Neural progenitor cell (in vitro differentiated cells): ENCODE measurements around the gene WNT2. TPM values are rescaled to one million over a fixed set of nuclear protein-coding genes. Genes with fewer than 3 reads are reported as not detected.

ENCODE experiments used
- DNase-seq: peaks from one replicate; pipeline ENCODE4 v3.0.0-alpha.2; 2016; ENCODE audit warnings: low spot score
- H2AFZ ChIP-seq: fragments of 200-600 bp; sonication (generic); replicated peaks from 2 replicates; pipeline ENCODE4 v1.6.1; 2016; ENCODE audit warnings: antibody characterized with exemption
- H3F3A ChIP-seq: fragments of 200-600 bp; sonication (generic); 2 replicates; pipeline ENCODE4 v1.6.1; 2016; ENCODE audit warnings: antibody characterized with exemption, low read depth
- H3K27ac ChIP-seq: fragments of 200-600 bp; sonication (generic); 2 replicates; pipeline ENCODE4 v1.5.1; 2016; ENCODE audit warnings: mild to moderate bottlenecking
- H3K27me3 ChIP-seq: fragments of 200-600 bp; sonication (generic); 2 replicates; pipeline ENCODE4 v1.6.1; 2016; ENCODE audit warnings: mild to moderate bottlenecking, moderate library complexity
- H3K36me3 ChIP-seq: fragments of 200-600 bp; sonication (generic); 2 replicates; pipeline ENCODE4 v1.5.1; 2016
- H3K4me1 ChIP-seq: fragments of 200-600 bp; sonication (generic); 2 replicates; pipeline ENCODE4 v1.6.1; 2016; ENCODE audit warnings: mixed run types
- H3K4me2 ChIP-seq: fragments of 200-600 bp; sonication (generic); 2 replicates; pipeline ENCODE4 v1.6.1; 2016
- H3K4me3 ChIP-seq: fragments of 200-600 bp; sonication (generic); 2 replicates; pipeline ENCODE4 v1.5.1; 2016
- H3K79me2 ChIP-seq: fragments of 200-600 bp; sonication (generic); 2 replicates; pipeline ENCODE4 v1.6.1; 2016; ENCODE audit warnings: low read depth
- H3K9ac ChIP-seq: fragments of 200-600 bp; sonication (generic); 2 replicates; pipeline ENCODE4 v1.6.1; 2016
- H3K9me3 ChIP-seq: fragments of 200-600 bp; sonication (generic); 2 replicates; pipeline ENCODE4 v1.5.1; 2016; ENCODE audit warnings: low read depth
- H4K20me1 ChIP-seq: fragments of 200-600 bp; sonication (generic); 2 replicates; pipeline ENCODE4 v1.6.1; 2016; ENCODE audit warnings: low read depth
- H3K27ac Mint-ChIP-seq: 3 replicates; pipeline ENCODE4 v1.8.0; 2021; ENCODE audit warnings: mixed read lengths
- H3K27me3 Mint-ChIP-seq: 2 replicates; pipeline ENCODE4 v1.8.0; 2022; ENCODE audit warnings: low read depth, mild to moderate bottlenecking, inconsistent platforms, moderate library complexity, mixed read lengths; ENCODE audit not compliant: insufficient read depth
- H3K36me3 Mint-ChIP-seq: 3 replicates; pipeline ENCODE4 v1.8.0; 2021; ENCODE audit warnings: mixed read lengths
- H3K4me1 Mint-ChIP-seq: 3 replicates; pipeline ENCODE4 v1.8.0; 2021; ENCODE audit warnings: mixed read lengths
- H3K4me3 Mint-ChIP-seq: 3 replicates; pipeline ENCODE4 v1.8.0; 2021; ENCODE audit warnings: mild to moderate bottlenecking, moderate library complexity, mixed read lengths
- H3K9me3 Mint-ChIP-seq: 3 replicates; pipeline ENCODE4 v1.8.0; 2020; ENCODE audit warnings: mixed read lengths
- EZH2 ChIP-seq: fragments of 200-600 bp; sonication (generic); IDR thresholded peaks from 2 replicates; pipeline ENCODE4 v1.6.1; 2017; ENCODE audit warnings: antibody characterized with exemption, mild to moderate bottlenecking, moderate library complexity
- EZH2phosphoT487 ChIP-seq: fragments of 200-600 bp; sonication (generic); IDR thresholded peaks from 2 replicates; pipeline ENCODE4 v1.6.1; 2017; ENCODE audit warnings: antibody characterized with exemption
- total RNA-seq: library from RNA; depleted of rRNA; stranded (reverse); fragments of >200 nt; gene quantifications from 2 replicates; pipeline ENCODE4 v1.2.3, GENCODE V29; 2015; ENCODE audit warnings: low replicate concordance
- TF ChIP-seq, protein P1 (sequence below): fragments of 200-600 bp; sonication (generic); IDR thresholded peaks from 2 replicates; pipeline ENCODE4 v1.5.1; 2017; ENCODE audit warnings: antibody characterized with exemption, mild to moderate bottlenecking

Gene WNT2
- total RNA-seq, 1 donor from 2014 or later, result not detected

DNA sequence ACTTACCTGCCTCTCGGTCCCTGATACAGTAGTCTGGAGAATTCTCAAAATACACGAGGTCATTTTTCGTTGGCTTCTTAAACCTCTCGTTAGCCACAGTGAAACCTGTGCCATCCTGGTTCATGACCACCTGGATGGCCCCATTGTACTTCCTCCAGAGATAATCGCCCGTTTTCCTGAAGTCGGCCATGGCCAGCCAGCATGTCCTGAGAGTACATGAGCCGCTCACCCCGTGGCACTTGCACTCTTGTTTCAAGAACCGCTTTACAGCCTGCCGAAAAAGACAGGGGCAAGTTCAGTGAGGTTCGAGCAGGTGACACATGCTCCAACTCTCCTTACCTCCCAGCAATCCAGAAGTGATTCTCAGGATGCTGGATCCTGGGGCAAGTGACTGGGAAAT is 25.3 kb downstream of the WNT2 start:
- no peaks in the 10 kb centered on the region for H3F3A ChIP-seq
- Mint-ChIP-seq H3K4me1 (no peaks in the 10 kb centered on the region), H3K27me3 (peaks cover 2% of the 10 kb centered on the region), H3K27ac (no peak overlapping the region), H3K9me3 (no peaks in the 10 kb centered on the region), H3K4me3 (no peak overlapping the region), H3K36me3 (no peaks in the 10 kb centered on the region)
- no peaks in the 10 kb centered on the region for H3K79me2 ChIP-seq
- H2AFZ ChIP-seq, result no peak overlapping the region
- H3K27me3 ChIP-seq, result no peaks in the 10 kb centered on the region
- no peak overlapping the region for H3K4me2 ChIP-seq
- TF ChIP-seq EZH2phosphoT487 (no peak), EZH2 (no peak)
- TF ChIP-seq, protein P1, sequence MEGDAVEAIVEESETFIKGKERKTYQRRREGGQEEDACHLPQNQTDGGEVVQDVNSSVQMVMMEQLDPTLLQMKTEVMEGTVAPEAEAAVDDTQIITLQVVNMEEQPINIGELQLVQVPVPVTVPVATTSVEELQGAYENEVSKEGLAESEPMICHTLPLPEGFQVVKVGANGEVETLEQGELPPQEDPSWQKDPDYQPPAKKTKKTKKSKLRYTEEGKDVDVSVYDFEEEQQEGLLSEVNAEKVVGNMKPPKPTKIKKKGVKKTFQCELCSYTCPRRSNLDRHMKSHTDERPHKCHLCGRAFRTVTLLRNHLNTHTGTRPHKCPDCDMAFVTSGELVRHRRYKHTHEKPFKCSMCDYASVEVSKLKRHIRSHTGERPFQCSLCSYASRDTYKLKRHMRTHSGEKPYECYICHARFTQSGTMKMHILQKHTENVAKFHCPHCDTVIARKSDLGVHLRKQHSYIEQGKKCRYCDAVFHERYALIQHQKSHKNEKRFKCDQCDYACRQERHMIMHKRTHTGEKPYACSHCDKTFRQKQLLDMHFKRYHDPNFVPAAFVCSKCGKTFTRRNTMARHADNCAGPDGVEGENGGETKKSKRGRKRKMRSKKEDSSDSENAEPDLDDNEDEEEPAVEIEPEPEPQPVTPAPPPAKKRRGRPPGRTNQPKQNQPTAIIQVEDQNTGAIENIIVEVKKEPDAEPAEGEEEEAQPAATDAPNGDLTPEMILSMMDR, result no peak
- H3K9ac ChIP-seq, result no peak overlapping the region
- DNase-seq, result no peak
- no peaks in the 10 kb centered on the region for H3K36me3 ChIP-seq
- H3K9me3 ChIP-seq, result no peaks in the 10 kb centered on the region
- H3K27ac ChIP-seq, result no peak overlapping the region
- H3K4me3 ChIP-seq, result no peak overlapping the region
- no peaks in the 10 kb centered on the region for H4K20me1 ChIP-seq
- H3K4me1 ChIP-seq, result no peaks in the 10 kb centered on the region

DNA sequence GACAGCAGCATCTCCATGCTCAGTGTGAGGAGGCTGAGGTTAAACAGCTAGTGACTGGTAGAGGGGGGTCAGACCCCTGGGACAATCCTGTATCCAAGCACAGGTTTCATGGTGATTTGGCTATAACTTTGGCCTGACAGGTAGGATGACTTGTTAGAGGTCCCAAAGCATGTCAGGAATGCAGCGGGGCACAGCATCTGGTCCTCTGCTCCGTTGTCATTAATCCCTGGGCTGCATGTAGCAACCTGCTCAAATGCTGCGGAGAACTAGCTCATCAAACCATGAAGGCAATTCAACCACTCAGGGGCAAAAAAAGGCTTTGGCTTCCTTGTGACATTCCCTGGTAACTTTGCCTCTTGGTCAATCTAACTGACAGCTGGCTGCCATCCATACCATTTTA is 26.8 kb downstream of the WNT2 start:
- no peaks in the 10 kb centered on the region for H3K79me2 ChIP-seq
- no peak overlapping the region for H3K4me3 ChIP-seq
- H3K9ac ChIP-seq, result no peak overlapping the region
- H3K4me2 ChIP-seq, result no peak overlapping the region
- H3K27me3 Mint-ChIP-seq, result peaks cover 4% of the 10 kb centered on the region
- no peaks in the 10 kb centered on the region for H3K36me3 Mint-ChIP-seq
- no peaks in the 10 kb centered on the region for H4K20me1 ChIP-seq
- no peaks in the 10 kb centered on the region for H3K27me3 ChIP-seq
- no peaks in the 10 kb centered on the region for H3K4me1 Mint-ChIP-seq
- TF ChIP-seq EZH2phosphoT487 (no peak), EZH2 (no peak)
- TF ChIP-seq, protein P1, result no peak
- H3K9me3 Mint-ChIP-seq, result no peaks in the 10 kb centered on the region
- no peaks in the 10 kb centered on the region for H3K4me1 ChIP-seq
- no peaks in the 10 kb centered on the region for H3F3A ChIP-seq
- H3K9me3 ChIP-seq, result no peaks in the 10 kb centered on the region
- DNase-seq, result peak; percentile 24
- H3K27ac ChIP-seq, result no peak overlapping the region
- no peak overlapping the region for H3K27ac Mint-ChIP-seq
- H3K36me3 ChIP-seq, result no peaks in the 10 kb centered on the region
- H2AFZ ChIP-seq, result no peak overlapping the region
- no peak overlapping the region for H3K4me3 Mint-ChIP-seq

DNA sequence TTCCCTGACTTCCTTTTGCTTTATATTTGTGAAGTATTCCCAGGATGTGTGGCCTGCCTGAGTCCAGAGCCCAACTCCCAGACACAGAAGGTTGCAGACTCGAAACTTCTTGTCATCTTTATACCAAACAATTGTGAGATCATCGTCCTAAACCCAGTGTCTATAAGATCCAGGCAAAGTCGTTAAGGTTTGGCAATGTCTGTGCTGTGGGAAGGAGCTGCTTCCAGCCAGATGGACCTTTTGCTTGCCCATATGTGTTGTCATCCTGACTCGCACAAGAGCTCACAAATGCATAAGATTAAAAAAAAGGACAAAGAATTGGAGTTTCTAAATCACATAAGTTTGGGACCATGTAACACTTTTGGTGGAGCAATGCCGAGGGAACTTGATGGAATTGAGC is 37.0 kb downstream of the WNT2 start:
- Histone ChIP-seq H3K79me2 (no peaks in the 10 kb centered on the region), H3K36me3 (no peaks in the 10 kb centered on the region), H2AFZ (no peak overlapping the region), H3K27ac (no peak overlapping the region), H3F3A (no peaks in the 10 kb centered on the region), H3K9ac (no peak overlapping the region), H4K20me1 (no peaks in the 10 kb centered on the region), H3K4me2 (no peak overlapping the region), H3K9me3 (no peaks in the 10 kb centered on the region), H3K27me3 (no peaks in the 10 kb centered on the region), H3K4me1 (no peaks in the 10 kb centered on the region), H3K4me3 (no peak overlapping the region)
- Mint-ChIP-seq H3K4me3 (no peak overlapping the region), H3K9me3 (no peaks in the 10 kb centered on the region), H3K4me1 (peaks cover 6% of the 10 kb centered on the region), H3K27ac (no peak overlapping the region), H3K27me3 (peaks cover 5% of the 10 kb centered on the region), H3K36me3 (no peaks in the 10 kb centered on the region)
- TF ChIP-seq, protein P1, result no peak
- TF ChIP-seq EZH2phosphoT487, result no peak
- no peak for TF ChIP-seq EZH2
- DNase-seq, result no peak

DNA sequence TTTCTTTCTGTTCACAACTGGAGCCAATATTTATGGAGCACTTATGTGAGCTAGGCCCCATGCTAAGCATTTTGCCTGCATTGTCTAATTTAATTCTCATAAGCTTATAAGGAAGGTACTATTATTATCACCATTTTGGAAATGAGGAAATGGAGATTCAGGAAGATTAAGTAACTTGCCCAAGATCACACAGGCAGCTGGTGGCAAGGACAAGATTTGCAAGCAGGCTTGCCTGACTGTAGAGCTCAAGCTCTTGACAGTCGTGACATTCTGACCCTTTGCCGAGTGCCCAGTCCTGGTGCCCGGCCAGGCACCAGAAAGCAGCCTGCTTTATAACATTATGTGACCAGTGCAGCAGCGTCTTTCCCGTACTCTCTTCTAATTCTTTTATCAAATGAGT is 38.2 kb downstream of the WNT2 start:
- H2AFZ ChIP-seq, result no peak overlapping the region
- H3F3A ChIP-seq, result no peaks in the 10 kb centered on the region
- no peak overlapping the region for H3K4me3 ChIP-seq
- H3K4me1 Mint-ChIP-seq, result peaks cover 6% of the 10 kb centered on the region
- H3K27me3 ChIP-seq, result no peaks in the 10 kb centered on the region
- H3K36me3 Mint-ChIP-seq, result no peaks in the 10 kb centered on the region
- H3K27ac ChIP-seq, result no peak overlapping the region
- TF ChIP-seq, protein P1, result no peak
- TF ChIP-seq EZH2phosphoT487 (no peak), EZH2 (no peak)
- H3K27ac Mint-ChIP-seq, result no peak overlapping the region
- no peaks in the 10 kb centered on the region for H3K9me3 Mint-ChIP-seq
- no peak overlapping the region for H3K4me2 ChIP-seq
- H3K9ac ChIP-seq, result no peak overlapping the region
- H3K79me2 ChIP-seq, result no peaks in the 10 kb centered on the region
- no peaks in the 10 kb centered on the region for H3K36me3 ChIP-seq
- H3K27me3 Mint-ChIP-seq, result peaks cover 5% of the 10 kb centered on the region
- H3K9me3 ChIP-seq, result no peaks in the 10 kb centered on the region
- no peaks in the 10 kb centered on the region for H3K4me1 ChIP-seq
- no peaks in the 10 kb centered on the region for H4K20me1 ChIP-seq
- no peak overlapping the region for H3K4me3 Mint-ChIP-seq
- no peak for DNase-seq
